ENCODE results near the gene AGAP6. TPM values are rescaled to one million over a fixed set of nuclear protein-coding genes. Genes with fewer than 3 reads are reported as not detected.
"Not testable (repeated sequence)": the region's sequence is repeated elsewhere in the genome, so short reads cannot be mapped to it uniquely, and the experiment has no call there.

Gene AGAP6
- 12.1 and 13.4 TPM in 2 replicates for total RNA-seq (2021)
- long read RNA-seq, partial matches to known transcripts, result 1 of 33 reads
- long read RNA-seq, other reads (novel, unspliced or antisense), result 29 of 33 reads

DNA sequence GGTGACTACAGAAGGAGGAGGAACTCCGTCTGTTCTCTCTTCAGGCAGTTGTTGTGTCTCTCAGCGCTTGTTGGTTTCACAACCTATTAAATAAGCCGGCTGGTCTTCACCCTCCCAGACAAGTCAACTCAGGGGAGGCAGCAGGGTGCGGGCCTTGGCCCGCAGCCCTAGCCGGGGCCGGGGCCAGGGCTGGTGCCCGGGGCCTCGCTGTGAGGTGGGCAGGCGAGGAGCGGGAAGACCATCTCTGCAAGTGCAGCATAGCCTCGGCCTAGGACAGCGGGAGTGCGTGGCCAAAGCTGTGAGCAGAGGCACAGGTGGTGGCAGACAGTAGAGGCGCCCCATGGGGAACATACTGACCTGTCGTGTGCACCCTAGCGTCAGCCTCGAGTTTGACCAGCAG, at the start of gene AGAP6:
Gene AGAP6 (plus strand): TSS at position 31 of the 400 bp plus-strand sequence. CDS start 310 bp downstream, at position 341.
- not testable (repeated sequence) for DNase-seq; H3T11ph ChIP-seq (ENCODE audit: low read length); H2AFZ ChIP-seq (ENCODE audit: low read length); H3K14ac ChIP-seq (ENCODE audit: insufficient read depth, low read length); H4K5ac ChIP-seq (ENCODE audit: insufficient read length, low read depth, low read length); H4K20me1 ChIP-seq (ENCODE audit: control insufficient read depth, insufficient read depth, insufficient read length); H3K79me1 ChIP-seq (ENCODE audit: insufficient read depth, low read depth, low read length, poor library complexity, severe bottlenecking); H3K27ac ChIP-seq (ENCODE audit: insufficient read length, low read depth, low read length); H3K4me1 ChIP-seq (ENCODE audit: insufficient read depth, low read length); H4K91ac ChIP-seq (ENCODE audit: insufficient read length, low read depth, low read length); H2BK5ac ChIP-seq (ENCODE audit: insufficient read length, low read length); H2AK5ac ChIP-seq (ENCODE audit: insufficient read length, low read length); H3K56ac ChIP-seq (ENCODE audit: insufficient read length, low read depth, low read length); H3K27me3 Mint-ChIP-seq (ENCODE audit: low read depth); H3K27me3 ChIP-seq (ENCODE audit: insufficient read depth, low read length); H3K4me1 Mint-ChIP-seq; H2BK20ac ChIP-seq (ENCODE audit: low read depth, low read length, poor library complexity, severe bottlenecking); H3K23ac ChIP-seq (ENCODE audit: insufficient read length, low read depth, low read length); H3K79me2 ChIP-seq (ENCODE audit: insufficient read depth, low read length); H3K27ac Mint-ChIP-seq; H3K9me3 Mint-ChIP-seq; H3K4me3 Mint-ChIP-seq; H2BK12ac ChIP-seq (ENCODE audit: insufficient read length, low read depth, low read length); H2BK15ac ChIP-seq (ENCODE audit: low read depth, low read length); H3K9me3 ChIP-seq (ENCODE audit: control insufficient read depth, low read depth, low read length); H3K4me2 ChIP-seq (ENCODE audit: insufficient read depth, insufficient read length, low read length); H3K23me2 ChIP-seq (ENCODE audit: insufficient read length, low read depth, low read length, poor library complexity, severe bottlenecking); H4K8ac ChIP-seq (replicated peaks; ENCODE audit: insufficient read length, low read depth, low read length); H3K18ac ChIP-seq (ENCODE audit: insufficient read length, low read depth, low read length); H3K4ac ChIP-seq (ENCODE audit: low read depth, low read length); H3K9ac ChIP-seq (ENCODE audit: extremely low read depth, insufficient read length, low read length); H2BK120ac ChIP-seq (ENCODE audit: low read depth, low read length, poor library complexity, severe bottlenecking); H3K36me3 Mint-ChIP-seq (ENCODE audit: insufficient read depth in 1 of 3, low read depth in 3 of 3)
- WGBS (ENCODE audit: extremely low coverage, insufficient read length, low lambda C conversion rate), result no CpG with 5 or more reads among the region's 18 CpGs
